ENCODE results near the gene MDFI.

GRCh38 chr6:41602864-41603608 lies 35.2 kb upstream of the MDFI start:
- TF ChIP-seq, protein P1, sequence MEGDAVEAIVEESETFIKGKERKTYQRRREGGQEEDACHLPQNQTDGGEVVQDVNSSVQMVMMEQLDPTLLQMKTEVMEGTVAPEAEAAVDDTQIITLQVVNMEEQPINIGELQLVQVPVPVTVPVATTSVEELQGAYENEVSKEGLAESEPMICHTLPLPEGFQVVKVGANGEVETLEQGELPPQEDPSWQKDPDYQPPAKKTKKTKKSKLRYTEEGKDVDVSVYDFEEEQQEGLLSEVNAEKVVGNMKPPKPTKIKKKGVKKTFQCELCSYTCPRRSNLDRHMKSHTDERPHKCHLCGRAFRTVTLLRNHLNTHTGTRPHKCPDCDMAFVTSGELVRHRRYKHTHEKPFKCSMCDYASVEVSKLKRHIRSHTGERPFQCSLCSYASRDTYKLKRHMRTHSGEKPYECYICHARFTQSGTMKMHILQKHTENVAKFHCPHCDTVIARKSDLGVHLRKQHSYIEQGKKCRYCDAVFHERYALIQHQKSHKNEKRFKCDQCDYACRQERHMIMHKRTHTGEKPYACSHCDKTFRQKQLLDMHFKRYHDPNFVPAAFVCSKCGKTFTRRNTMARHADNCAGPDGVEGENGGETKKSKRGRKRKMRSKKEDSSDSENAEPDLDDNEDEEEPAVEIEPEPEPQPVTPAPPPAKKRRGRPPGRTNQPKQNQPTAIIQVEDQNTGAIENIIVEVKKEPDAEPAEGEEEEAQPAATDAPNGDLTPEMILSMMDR (IDR thresholded peaks at IDR 0.05), result peak; percentile 80 to 93 (median 87)
- peak in 1 of 3 donors; percentile 15 for TF ChIP-seq POLR2A (IDR thresholded peaks at IDR 0.05)

Measured in body of pancreas (tissue), 4 donors.